Measurements from ENCODE around the gene SLC36A1. TPM values are rescaled to one million over a fixed set of nuclear protein-coding genes. Genes with fewer than 3 reads are reported as not detected.

SLC36A1 gene
- total RNA-seq, 1 experiment from 2014 or later: 13.6 TPM

GRCh38 chr5:151476016-151476415 is 28.6 kb downstream of the SLC36A1 start:
- Histone ChIP-seq H3K9me3 (ENCODE audit: control insufficient read depth, insufficient read depth, low read depth, low read length) (no peaks in the 10 kb centered on the region), H3K27ac (ENCODE audit: low read length) (no peak overlapping the region), H3K4me1 (ENCODE audit: control insufficient read depth, insufficient read depth, low read length) (no peaks in the 10 kb centered on the region), H3K27me3 (ENCODE audit: control insufficient read depth, insufficient read depth, low read length) (no peaks in the 10 kb centered on the region), H3K4me3 (ENCODE audit: low read depth in 2 of 2, low read length in 2 of 2) (no peak overlapping the region), H3K36me3 (ENCODE audit: control insufficient read depth, insufficient read depth, low read length) (no peaks in the 10 kb centered on the region; the same call in 1 of the 2 replicates)
- BruUV-seq (replicated peaks): no TSS peak
- POLR2A ChIA-PET: no interaction called here
- no peak for ATAC-seq
- no peak for TF ChIP-seq TCF7L2 (IDR thresholded peaks at IDR 0.05; ENCODE audit: low read depth, low read length)
- TF ChIP-seq, protein P1, sequence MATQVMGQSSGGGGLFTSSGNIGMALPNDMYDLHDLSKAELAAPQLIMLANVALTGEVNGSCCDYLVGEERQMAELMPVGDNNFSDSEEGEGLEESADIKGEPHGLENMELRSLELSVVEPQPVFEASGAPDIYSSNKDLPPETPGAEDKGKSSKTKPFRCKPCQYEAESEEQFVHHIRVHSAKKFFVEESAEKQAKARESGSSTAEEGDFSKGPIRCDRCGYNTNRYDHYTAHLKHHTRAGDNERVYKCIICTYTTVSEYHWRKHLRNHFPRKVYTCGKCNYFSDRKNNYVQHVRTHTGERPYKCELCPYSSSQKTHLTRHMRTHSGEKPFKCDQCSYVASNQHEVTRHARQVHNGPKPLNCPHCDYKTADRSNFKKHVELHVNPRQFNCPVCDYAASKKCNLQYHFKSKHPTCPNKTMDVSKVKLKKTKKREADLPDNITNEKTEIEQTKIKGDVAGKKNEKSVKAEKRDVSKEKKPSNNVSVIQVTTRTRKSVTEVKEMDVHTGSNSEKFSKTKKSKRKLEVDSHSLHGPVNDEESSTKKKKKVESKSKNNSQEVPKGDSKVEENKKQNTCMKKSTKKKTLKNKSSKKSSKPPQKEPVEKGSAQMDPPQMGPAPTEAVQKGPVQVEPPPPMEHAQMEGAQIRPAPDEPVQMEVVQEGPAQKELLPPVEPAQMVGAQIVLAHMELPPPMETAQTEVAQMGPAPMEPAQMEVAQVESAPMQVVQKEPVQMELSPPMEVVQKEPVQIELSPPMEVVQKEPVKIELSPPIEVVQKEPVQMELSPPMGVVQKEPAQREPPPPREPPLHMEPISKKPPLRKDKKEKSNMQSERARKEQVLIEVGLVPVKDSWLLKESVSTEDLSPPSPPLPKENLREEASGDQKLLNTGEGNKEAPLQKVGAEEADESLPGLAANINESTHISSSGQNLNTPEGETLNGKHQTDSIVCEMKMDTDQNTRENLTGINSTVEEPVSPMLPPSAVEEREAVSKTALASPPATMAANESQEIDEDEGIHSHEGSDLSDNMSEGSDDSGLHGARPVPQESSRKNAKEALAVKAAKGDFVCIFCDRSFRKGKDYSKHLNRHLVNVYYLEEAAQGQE (IDR thresholded peaks at IDR 0.05; ENCODE audit: insufficient read depth in 1 of 2, low read depth in 2 of 2, low read length in 1 of 2): no peak
- no peak for TF ChIP-seq CTCF (IDR thresholded peaks at IDR 0.05)
- no peak for TF ChIP-seq SIN3A (IDR thresholded peaks at IDR 0.05; ENCODE audit: borderline replicate concordance, insufficient read depth, low read depth, low read length)
- TF ChIP-seq POLR2AphosphoS5 (IDR thresholded peaks at IDR 0.05; ENCODE audit: low read depth, low read length): no peak
- in situ Hi-C loops (cut with HindIII; ENCODE audit: low pct_unique_long_range_greater_than_20kb, low sequenced_read_pairs) (no loop called here), intact Hi-C loops (cut with micrococcal nuclease; ENCODE audit: unreplicated experiment) (no loop called here)
- CTCF ChIA-PET: no interaction called here
- no peak for DNase-seq (ENCODE audit: low read depth, low spot score)

GRCh38 chr5:151477101-151477500 is 29.7 kb downstream of the SLC36A1 start:
- DNase-seq (ENCODE audit: low read depth, low spot score) (no peak), ATAC-seq (no peak)
- ChIA-PET POLR2A (no interaction called here), CTCF (no interaction called here)
- BruUV-seq (replicated peaks): no TSS peak
- intact Hi-C loops (cut with micrococcal nuclease; ENCODE audit: unreplicated experiment) (no loop called here), in situ Hi-C loops (cut with HindIII; ENCODE audit: low pct_unique_long_range_greater_than_20kb, low sequenced_read_pairs) (no loop called here)
- H3K36me3 ChIP-seq (ENCODE audit: control insufficient read depth, insufficient read depth, low read length): no peaks in the 10 kb centered on the region; the same call in none of the 2 replicates
- TF ChIP-seq TCF7L2 (IDR thresholded peaks at IDR 0.05; ENCODE audit: low read depth, low read length): no peak
- no peak for TF ChIP-seq SIN3A (IDR thresholded peaks at IDR 0.05; ENCODE audit: borderline replicate concordance, insufficient read depth, low read depth, low read length)
- TF ChIP-seq, protein P1 (IDR thresholded peaks at IDR 0.05; ENCODE audit: insufficient read depth in 1 of 2, low read depth in 2 of 2, low read length in 1 of 2): no peak
- TF ChIP-seq POLR2AphosphoS5 (IDR thresholded peaks at IDR 0.05; ENCODE audit: low read depth, low read length): no peak
- no peak for TF ChIP-seq CTCF (IDR thresholded peaks at IDR 0.05)
- no peak overlapping the region for H3K4me3 ChIP-seq (ENCODE audit: low read depth in 2 of 2, low read length in 2 of 2)
- no peaks in the 10 kb centered on the region for H3K27me3 ChIP-seq (ENCODE audit: control insufficient read depth, insufficient read depth, low read length)
- no peak overlapping the region for H3K27ac ChIP-seq (ENCODE audit: low read length)
- H3K9me3 ChIP-seq (ENCODE audit: control insufficient read depth, insufficient read depth, low read depth, low read length): no peaks in the 10 kb centered on the region
- no peaks in the 10 kb centered on the region for H3K4me1 ChIP-seq (ENCODE audit: control insufficient read depth, insufficient read depth, low read length)
